Common myeloid progenitor, CD34-positive (primary cell): ENCODE measurements around the gene NPAS3.

Source experiments
- CTCF ChIA-PET: fragments of 350-600 bp; sonication (Branson Sonifier 250); formaldehyde crosslinking; loops from one replicate; lab custom pipeline; 2021; ENCODE audit warnings: antibody characterized with exemption; lab: Charles Lee
- POLR2A ChIA-PET: fragments of 350-600 bp; sonication (Branson Sonifier 250); formaldehyde crosslinking; loops from one replicate; lab custom pipeline; 2021; ENCODE audit warnings: antibody characterized with exemption; lab: Charles Lee
- DNase-seq, 3 donors: peaks; one replicate each; pipeline versions ENCODE4 v3.0.0 to v3.0.0-alpha.2; 2013
- H3K27ac ChIP-seq, 2 experiments: 1 replicate in 1 of 2; 2 replicates in 1 of 2; pipeline ENCODE4 v1.7.0; 2013; ENCODE audit warnings: inconsistent platforms in 2 of 2, low read length in 2 of 2, mild to moderate bottlenecking in 2 of 2, low read depth in 1 of 2, moderate library complexity in 1 of 2; ENCODE audit not compliant: severe bottlenecking in 2 of 2, insufficient read depth in 1 of 2, poor library complexity in 1 of 2
- H3K27me3 ChIP-seq, 5 experiments: replicated peaks in 2 of 5; 1 replicate in 3 of 5; 2 replicates in 2 of 5; pipeline versions ENCODE4 v1.6.1 to v1.7.0; 2013; ENCODE audit warnings: low read length in 4 of 5, mild to moderate bottlenecking in 2 of 5, moderate library complexity in 2 of 5, inconsistent platforms in 1 of 5; ENCODE audit not compliant: insufficient read depth in 5 of 5, control insufficient read depth in 4 of 5
- H3K36me3 ChIP-seq, 4 experiments: 1 replicate in 2 of 4; 2 replicates in 2 of 4; pipeline versions ENCODE4 v1.6.1 to v1.7.0; 2013; ENCODE audit warnings: low read length in 3 of 4, control low read depth in 1 of 4, mild to moderate bottlenecking in 1 of 4; ENCODE audit not compliant: control insufficient read depth in 4 of 4, insufficient read depth in 4 of 4
- H3K4me1 ChIP-seq, 4 experiments: 1 replicate in 3 of 4; 2 replicates in 1 of 4; pipeline versions ENCODE4 v1.6.1 to v1.7.1; 2013; ENCODE audit warnings: low read length in 3 of 4, mild to moderate bottlenecking in 3 of 4, control low read depth in 1 of 4, inconsistent platforms in 1 of 4, moderate library complexity in 1 of 4; ENCODE audit not compliant: control insufficient read depth in 4 of 4, insufficient read depth in 4 of 4; ENCODE audit errors: control extremely low read depth in 1 of 4
- H3K4me3 ChIP-seq, 7 experiments: 1 replicate in 4 of 7; 2 replicates in 3 of 7; pipeline versions ENCODE4 v1.5.1 to v1.7.0; 2013; ENCODE audit warnings: mild to moderate bottlenecking in 7 of 7, low read length in 6 of 7, moderate library complexity in 6 of 7, inconsistent platforms in 2 of 7, low read depth in 2 of 7, control low read depth in 1 of 7; ENCODE audit not compliant: insufficient read depth in 4 of 7, control insufficient read depth in 1 of 7; ENCODE audit errors: extremely low read depth in 1 of 7
- H3K9me3 ChIP-seq, 5 experiments: 1 replicate in 4 of 5; 2 replicates in 1 of 5; pipeline versions ENCODE4 v1.6.1 to v1.7.1; 2013; ENCODE audit warnings: low read length in 4 of 5, mild to moderate bottlenecking in 2 of 5, inconsistent platforms in 1 of 5, low read depth in 1 of 5, moderate library complexity in 1 of 5; ENCODE audit not compliant: control insufficient read depth in 4 of 5, insufficient read depth in 2 of 5; ENCODE audit errors: control extremely low read depth in 1 of 5
- WGBS: methylation state at CpG from one replicate; pipeline ENCODE4 v1.1.5; 2013; ENCODE audit not compliant: insufficient coverage; 5-methylcytosine and 5-hydroxymethylcytosine counted together

Gene NPAS3

DNA sequence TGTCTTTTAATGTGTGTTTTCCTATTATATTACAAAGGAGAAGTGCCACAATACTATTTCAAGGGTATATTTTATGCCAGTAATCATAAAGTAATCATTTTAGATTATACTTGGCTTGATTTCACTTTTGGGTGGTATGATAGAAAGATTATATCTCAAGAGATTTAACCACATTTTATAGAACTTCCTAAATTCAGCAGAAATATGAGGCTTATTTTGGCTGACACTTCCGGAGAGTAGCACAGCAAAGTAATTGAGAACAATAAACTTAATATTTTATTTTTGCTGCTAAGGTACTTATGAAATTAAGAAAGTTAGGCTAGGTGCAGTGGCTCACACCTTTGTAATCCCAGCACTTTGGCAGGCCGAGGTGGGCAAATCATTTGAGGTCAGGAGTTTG lies 319.1 kb downstream of the NPAS3 start:
- Histone ChIP-seq H3K27me3 (peaks cover 0 to 63% (median 27%) of the 10 kb centered on the region in 5 experiments), H3K4me3 (no peak overlapping the region), H3K36me3 (no peaks in the 10 kb centered on the region), H3K9me3 (no peaks in the 10 kb centered on the region), H3K4me1 (peaks cover 0 to 13% (median 3%) of the 10 kb centered on the region in 4 experiments), H3K27ac (no peak overlapping the region)
- CTCF ChIA-PET, result interaction anchor here (1.2 kb wide), 1 partner anchor 31 kb away, joined by 4 read pairs; no protein-coding TSS in a partner anchor
- POLR2A ChIA-PET, result interaction anchor here (0.7 kb wide), 1 partner anchor 533 kb away, joined by 3 read pairs; no protein-coding TSS in a partner anchor
- WGBS, result no CpG with 5 or more reads among the region's 2 CpGs
- peak; percentile 10 to 56 (median 52) for DNase-seq

DNA sequence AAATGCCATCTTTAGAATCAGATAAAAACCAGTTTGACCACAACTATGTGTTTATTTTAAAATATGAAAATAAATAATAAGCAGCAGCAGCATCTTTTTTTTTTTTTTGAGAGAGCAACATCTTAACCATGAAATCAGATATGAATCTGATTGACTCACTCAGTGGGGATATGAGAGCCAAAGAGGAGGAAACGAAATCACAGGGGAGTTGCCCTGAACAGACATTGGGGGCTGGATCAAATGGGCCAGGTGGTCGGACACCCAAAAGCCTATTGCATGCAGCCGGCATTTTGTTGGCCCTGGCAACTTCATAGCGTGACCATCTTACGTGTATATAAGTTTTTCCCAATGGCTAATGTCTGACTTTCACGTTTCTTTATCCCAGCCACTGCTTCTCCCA lies 321.1 kb downstream of the NPAS3 start:
- Histone ChIP-seq H3K27me3 (peaks cover 0 to 45% (median 19%) of the 10 kb centered on the region in 5 experiments), H3K4me1 (peaks cover 0 to 13% (median 3%) of the 10 kb centered on the region in 4 experiments), H3K9me3 (peaks cover 0 to 2% (median 0%) of the 10 kb centered on the region in 5 experiments), H3K27ac (no peak overlapping the region), H3K4me3 (no peak overlapping the region), H3K36me3 (no peaks in the 10 kb centered on the region)
- ChIA-PET POLR2A (no interaction called here), CTCF (no interaction called here)
- DNase-seq, result no peak
- WGBS, result 86% methylated on average over 3 of the region's 6 CpGs

GRCh38 chr14:33271216-33271615 lies 332.5 kb downstream of the NPAS3 start:
- DNase-seq, result no peak
- CTCF ChIA-PET, result no interaction called here
- Histone ChIP-seq H3K4me1 (no peaks in the 10 kb centered on the region), H3K27me3 (peaks cover 0 to 52% (median 2%) of the 10 kb centered on the region in 5 experiments), H3K36me3 (no peaks in the 10 kb centered on the region), H3K27ac (no peak overlapping the region), H3K9me3 (peaks cover 0 to 2% (median 0%) of the 10 kb centered on the region in 5 experiments), H3K4me3 (no peak overlapping the region)
- POLR2A ChIA-PET, result no interaction called here
- WGBS, result 100% methylated on average over 1 of the region's 2 CpGs

- Histone ChIP-seq H3K36me3 (no peaks in the 10 kb centered on the region), H3K27ac (no peak overlapping the region), H3K27me3 (peaks cover 0 to 53% (median 2%) of the 10 kb centered on the region in 5 experiments), H3K9me3 (no peaks in the 10 kb centered on the region), H3K4me1 (no peaks in the 10 kb centered on the region), H3K4me3 (no peak overlapping the region)
- CTCF ChIA-PET, result no interaction called here
- POLR2A ChIA-PET, result no interaction called here
- no peak for DNase-seq
- WGBS, result 100% methylated on average over 1 of the region's 2 CpGs
Measured at GRCh38 chr14:33271891-33272290, 333.2 kb downstream of the NPAS3 start.

DNA sequence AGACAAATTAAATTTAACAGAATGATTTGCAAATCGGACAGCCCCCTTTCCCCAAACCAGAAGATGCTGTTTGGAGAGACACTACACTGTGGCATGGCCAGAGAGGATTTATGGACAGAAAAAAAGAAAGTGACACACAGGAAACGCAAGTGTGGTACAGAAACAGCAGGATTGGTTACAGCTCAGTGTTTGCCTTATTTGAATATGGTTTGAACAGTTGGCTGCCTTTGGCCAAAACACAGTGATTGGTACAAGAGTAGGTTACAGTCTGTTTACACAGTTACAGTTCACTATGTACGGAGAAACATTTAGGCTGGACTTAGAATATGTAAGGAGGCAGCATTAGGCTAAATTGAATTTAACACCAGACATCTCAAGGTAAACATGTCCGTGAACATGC lies 335.3 kb downstream of the NPAS3 start:
- no peaks in the 10 kb centered on the region for H3K36me3 ChIP-seq
- no peak overlapping the region for H3K27ac ChIP-seq
- H3K27me3 ChIP-seq, result peaks cover 0 to 45% (median 2%) of the 10 kb centered on the region in 5 experiments
- no peaks in the 10 kb centered on the region for H3K4me1 ChIP-seq
- no peak for DNase-seq
- ChIA-PET POLR2A (no interaction called here), CTCF (no interaction called here)
- no peak overlapping the region for H3K4me3 ChIP-seq
- 97% methylated on average over 3 of the region's 4 CpGs for WGBS
- H3K9me3 ChIP-seq, result no peaks in the 10 kb centered on the region

DNA sequence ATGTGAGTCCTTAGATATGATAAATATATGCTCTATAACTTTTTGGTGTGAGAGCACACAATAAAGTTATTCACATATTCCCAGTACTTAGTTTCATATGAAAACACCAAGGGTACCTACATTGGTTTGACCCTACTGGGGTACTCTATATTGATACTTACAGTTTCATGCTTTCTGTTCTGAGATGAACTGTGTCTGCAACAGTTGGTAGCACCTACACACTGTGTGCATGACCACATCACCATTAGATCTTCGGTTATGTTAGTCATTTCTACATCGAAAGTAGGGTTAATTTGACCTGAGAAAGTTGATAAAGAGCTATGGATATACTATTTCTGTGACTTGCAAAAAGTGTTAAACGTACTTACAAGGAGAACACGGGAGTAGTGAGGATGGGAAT lies 337.2 kb downstream of the NPAS3 start:
- no peak overlapping the region for H3K27ac ChIP-seq
- CTCF ChIA-PET, result no interaction called here
- no peaks in the 10 kb centered on the region for H3K9me3 ChIP-seq
- H3K36me3 ChIP-seq, result no peaks in the 10 kb centered on the region
- peaks cover 0 to 36% (median 0%) of the 10 kb centered on the region in 5 experiments for H3K27me3 ChIP-seq
- no peak overlapping the region for H3K4me3 ChIP-seq
- H3K4me1 ChIP-seq, result no peaks in the 10 kb centered on the region
- WGBS, result 96% methylated on average over 2 of the region's 4 CpGs
- POLR2A ChIA-PET, result no interaction called here
- DNase-seq, result no peak

DNA sequence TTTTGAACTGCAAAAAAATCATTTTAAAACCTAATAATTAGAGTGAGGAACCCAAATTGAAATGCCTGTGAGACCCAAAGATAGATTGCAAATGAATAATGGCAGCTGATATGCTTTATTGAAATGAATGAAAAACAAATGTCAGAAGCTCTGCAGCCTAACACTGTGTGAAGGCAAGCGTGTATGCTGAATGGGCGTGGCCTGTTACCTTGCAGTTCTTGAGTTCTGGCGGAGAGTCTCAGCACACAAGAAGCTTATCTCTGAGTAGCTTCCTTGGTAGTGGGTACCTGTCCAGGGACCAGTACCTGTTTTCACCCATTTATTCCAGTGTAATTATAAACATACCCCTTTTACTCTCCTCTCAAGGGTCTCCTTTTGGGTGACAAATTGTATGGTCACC lies 341.2 kb downstream of the NPAS3 start:
- no peak for DNase-seq
- 96% methylated on average over 3 of the region's 3 CpGs for WGBS
- ChIA-PET CTCF (no interaction called here), POLR2A (no interaction called here)
- Histone ChIP-seq H3K4me3 (no peak overlapping the region), H3K4me1 (no peaks in the 10 kb centered on the region), H3K36me3 (no peaks in the 10 kb centered on the region), H3K9me3 (no peaks in the 10 kb centered on the region), H3K27me3 (peaks cover 0 to 25% (median 2%) of the 10 kb centered on the region in 5 experiments), H3K27ac (no peak overlapping the region)
